ENCODE data around the gene TAF7L. TPM values are rescaled to one million over a fixed set of nuclear protein-coding genes. Genes with fewer than 3 reads are reported as not detected.

The TAF7L gene
- total and polyA plus RNA-seq, 2 of the 13 experiments (the other 11 are each of a cell fraction or from before 2014, with no cell fraction given) = 0.05 TPM; not detected in 1

DNA sequence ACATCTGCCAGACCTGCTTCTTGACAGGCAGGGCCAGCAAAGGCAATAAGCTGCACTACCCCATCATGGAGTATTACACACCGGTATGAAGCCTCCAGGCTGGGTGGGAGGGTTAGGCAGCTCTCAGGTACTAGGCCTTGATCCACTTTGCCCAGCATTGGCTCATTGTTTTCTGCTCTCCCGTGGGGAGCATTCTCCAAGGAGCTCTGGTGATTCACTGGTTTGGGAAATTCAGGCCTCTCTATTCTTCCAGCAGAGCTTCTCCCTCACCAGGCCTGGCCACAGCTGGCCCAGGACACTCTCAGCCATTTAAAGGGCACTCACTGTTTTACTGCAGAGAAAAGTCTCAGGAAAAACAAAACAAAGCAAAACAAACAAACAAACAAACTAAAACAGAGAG, 38.5 kb downstream of the TAF7L start:
- intact Hi-C loops (cut with micrococcal nuclease; ENCODE audit: unreplicated experiment) (no loop called here), in situ Hi-C loops (cut with HindIII; ENCODE audit: extremely low pct_ligation_motif_present, low pct_unique_long_range_greater_than_20kb) (no loop called here)
- CTCF ChIA-PET (ENCODE audit: low intra/inter-chr PET ratio, low total read pairs) = no interaction called here
- Histone ChIP-seq H3K27me3 (ENCODE audit: control insufficient read depth in 1 of 2, insufficient read depth in 2 of 2, low read length in 2 of 2) (no peaks in the 10 kb centered on the region), H3K4me3 (replicated peaks in 1 of 3; ENCODE audit: insufficient read depth in 1 of 3, low read depth in 2 of 3, low read length in 3 of 3) (no peak overlapping the region), H3K4me1 (ENCODE audit: insufficient read depth, low read length) (no peaks in the 10 kb centered on the region), H3K79me2 (ENCODE audit: insufficient read depth, low read length) (no peaks in the 10 kb centered on the region), H4K20me1 (ENCODE audit: insufficient read depth, low read length) (no peaks in the 10 kb centered on the region), H3K9me3 (ENCODE audit: low read length) (no peaks in the 10 kb centered on the region), H3K4me2 (ENCODE audit: low read depth, low read length) (no peak overlapping the region), H3K9ac (ENCODE audit: insufficient read depth, low read depth, low read length) (no peak overlapping the region), H3K36me3 (replicated peaks in 1 of 2; ENCODE audit: control insufficient read depth in 1 of 2, insufficient read depth in 2 of 2, low read length in 2 of 2) (no peaks in the 10 kb centered on the region), H2AFZ (ENCODE audit: low read length) (no peak overlapping the region), H3K27ac (ENCODE audit: extremely low read length, insufficient read depth, low read length) (no peak overlapping the region)
- BruUV-seq (replicated peaks) = no TSS peak
- POLR2A ChIA-PET = no interaction called here
- DNase-seq (ENCODE audit: low spot score) (no peak), FAIRE-seq (no peak), ATAC-seq (no peak)
- TF ChIP-seq HDAC2 (CRISPR knock-in tag; IDR thresholded peaks at IDR 0.05) (no peak), NFIC (IDR thresholded peaks at IDR 0.05; ENCODE audit: low read length) (no peak), NFE2 (CRISPR knock-in tag; IDR thresholded peaks at IDR 0.05) (no peak)
- TF ChIP-seq, protein P1, sequence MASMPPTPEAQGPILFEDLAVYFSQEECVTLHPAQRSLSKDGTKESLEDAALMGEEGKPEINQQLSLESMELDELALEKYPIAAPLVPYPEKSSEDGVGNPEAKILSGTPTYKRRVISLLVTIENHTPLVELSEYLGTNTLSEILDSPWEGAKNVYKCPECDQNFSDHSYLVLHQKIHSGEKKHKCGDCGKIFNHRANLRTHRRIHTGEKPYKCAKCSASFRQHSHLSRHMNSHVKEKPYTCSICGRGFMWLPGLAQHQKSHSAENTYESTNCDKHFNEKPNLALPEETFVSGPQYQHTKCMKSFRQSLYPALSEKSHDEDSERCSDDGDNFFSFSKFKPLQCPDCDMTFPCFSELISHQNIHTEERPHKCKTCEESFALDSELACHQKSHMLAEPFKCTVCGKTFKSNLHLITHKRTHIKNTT (CRISPR knock-in tag; IDR thresholded peaks at IDR 0.05) = no peak
- WGBS (ENCODE audit: low lambda C conversion rate) = 0% methylated on average over 1 of the region's 2 CpGs

DNA sequence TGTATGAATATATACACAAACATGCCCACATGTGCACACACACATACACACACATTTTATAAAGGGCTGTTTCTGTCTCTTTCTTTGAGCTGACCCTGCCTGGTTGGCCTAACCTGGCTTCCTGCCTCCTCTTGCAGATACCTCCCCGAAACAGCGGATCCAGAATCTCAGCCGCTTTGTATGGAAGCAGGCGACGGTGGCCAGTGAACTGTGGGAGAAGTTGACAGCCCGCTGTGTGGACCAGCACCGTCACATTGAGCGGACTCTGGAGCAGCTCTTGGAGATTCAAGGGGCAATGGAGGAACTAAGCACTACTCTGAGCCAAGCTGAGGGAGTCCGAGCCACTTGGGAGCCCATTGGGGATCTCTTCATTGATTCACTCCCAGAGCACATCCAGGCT, 49.6 kb downstream of the TAF7L start:
- FAIRE-seq (no peak), ATAC-seq (no peak), DNase-seq (ENCODE audit: low spot score) (no peak)
- Histone ChIP-seq H2AFZ (ENCODE audit: low read length) (no peak overlapping the region), H3K4me2 (ENCODE audit: low read depth, low read length) (no peak overlapping the region), H3K9ac (ENCODE audit: insufficient read depth, low read depth, low read length) (no peak overlapping the region), H3K36me3 (replicated peaks in 1 of 2; ENCODE audit: control insufficient read depth in 1 of 2, insufficient read depth in 2 of 2, low read length in 2 of 2) (no peaks in the 10 kb centered on the region), H3K9me3 (ENCODE audit: low read length) (no peaks in the 10 kb centered on the region), H3K79me2 (ENCODE audit: insufficient read depth, low read length) (no peaks in the 10 kb centered on the region), H3K27me3 (ENCODE audit: control insufficient read depth in 1 of 2, insufficient read depth in 2 of 2, low read length in 2 of 2) (no peaks in the 10 kb centered on the region), H3K4me3 (replicated peaks in 1 of 3; ENCODE audit: insufficient read depth in 1 of 3, low read depth in 2 of 3, low read length in 3 of 3) (no peak overlapping the region), H4K20me1 (ENCODE audit: insufficient read depth, low read length) (no peaks in the 10 kb centered on the region), H3K4me1 (ENCODE audit: insufficient read depth, low read length) (no peaks in the 10 kb centered on the region), H3K27ac (ENCODE audit: extremely low read length, insufficient read depth, low read length) (no peak overlapping the region)
- intact Hi-C loops (cut with micrococcal nuclease; ENCODE audit: unreplicated experiment) (no loop called here), in situ Hi-C loops (cut with HindIII; ENCODE audit: extremely low pct_ligation_motif_present, low pct_unique_long_range_greater_than_20kb) (no loop called here)
- no TSS peak for BruUV-seq (replicated peaks)
- ChIA-PET POLR2A (no interaction called here), CTCF (ENCODE audit: low intra/inter-chr PET ratio, low total read pairs) (no interaction called here)
- 22% methylated on average over 6 of the region's 9 CpGs for WGBS (ENCODE audit: low lambda C conversion rate)
- TF ChIP-seq, protein P2, sequence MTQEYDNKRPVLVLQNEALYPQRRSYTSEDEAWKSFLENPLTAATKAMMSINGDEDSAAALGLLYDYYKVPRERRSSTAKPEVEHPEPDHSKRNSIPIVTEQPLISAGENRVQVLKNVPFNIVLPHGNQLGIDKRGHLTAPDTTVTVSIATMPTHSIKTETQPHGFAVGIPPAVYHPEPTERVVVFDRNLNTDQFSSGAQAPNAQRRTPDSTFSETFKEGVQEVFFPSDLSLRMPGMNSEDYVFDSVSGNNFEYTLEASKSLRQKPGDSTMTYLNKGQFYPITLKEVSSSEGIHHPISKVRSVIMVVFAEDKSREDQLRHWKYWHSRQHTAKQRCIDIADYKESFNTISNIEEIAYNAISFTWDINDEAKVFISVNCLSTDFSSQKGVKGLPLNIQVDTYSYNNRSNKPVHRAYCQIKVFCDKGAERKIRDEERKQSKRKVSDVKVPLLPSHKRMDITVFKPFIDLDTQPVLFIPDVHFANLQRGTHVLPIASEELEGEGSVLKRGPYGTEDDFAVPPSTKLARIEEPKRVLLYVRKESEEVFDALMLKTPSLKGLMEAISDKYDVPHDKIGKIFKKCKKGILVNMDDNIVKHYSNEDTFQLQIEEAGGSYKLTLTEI (CRISPR knock-in tag; conservative IDR thresholded peaks at IDR 0.05) = no peak
- TF ChIP-seq MEIS1 (CRISPR knock-in tag; IDR thresholded peaks at IDR 0.05; ENCODE audit: borderline replicate concordance) (no peak), ZFP1 (CRISPR knock-in tag; IDR thresholded peaks at IDR 0.05) (no peak), MATR3 (CRISPR knock-in tag; IDR thresholded peaks at IDR 0.05) (no peak), ZNF510 (CRISPR knock-in tag; IDR thresholded peaks at IDR 0.05; ENCODE audit: low read depth) (no peak), ZNF589 (CRISPR knock-in tag; conservative IDR thresholded peaks at IDR 0.05) (no peak)
- TF ChIP-seq, protein P3, sequence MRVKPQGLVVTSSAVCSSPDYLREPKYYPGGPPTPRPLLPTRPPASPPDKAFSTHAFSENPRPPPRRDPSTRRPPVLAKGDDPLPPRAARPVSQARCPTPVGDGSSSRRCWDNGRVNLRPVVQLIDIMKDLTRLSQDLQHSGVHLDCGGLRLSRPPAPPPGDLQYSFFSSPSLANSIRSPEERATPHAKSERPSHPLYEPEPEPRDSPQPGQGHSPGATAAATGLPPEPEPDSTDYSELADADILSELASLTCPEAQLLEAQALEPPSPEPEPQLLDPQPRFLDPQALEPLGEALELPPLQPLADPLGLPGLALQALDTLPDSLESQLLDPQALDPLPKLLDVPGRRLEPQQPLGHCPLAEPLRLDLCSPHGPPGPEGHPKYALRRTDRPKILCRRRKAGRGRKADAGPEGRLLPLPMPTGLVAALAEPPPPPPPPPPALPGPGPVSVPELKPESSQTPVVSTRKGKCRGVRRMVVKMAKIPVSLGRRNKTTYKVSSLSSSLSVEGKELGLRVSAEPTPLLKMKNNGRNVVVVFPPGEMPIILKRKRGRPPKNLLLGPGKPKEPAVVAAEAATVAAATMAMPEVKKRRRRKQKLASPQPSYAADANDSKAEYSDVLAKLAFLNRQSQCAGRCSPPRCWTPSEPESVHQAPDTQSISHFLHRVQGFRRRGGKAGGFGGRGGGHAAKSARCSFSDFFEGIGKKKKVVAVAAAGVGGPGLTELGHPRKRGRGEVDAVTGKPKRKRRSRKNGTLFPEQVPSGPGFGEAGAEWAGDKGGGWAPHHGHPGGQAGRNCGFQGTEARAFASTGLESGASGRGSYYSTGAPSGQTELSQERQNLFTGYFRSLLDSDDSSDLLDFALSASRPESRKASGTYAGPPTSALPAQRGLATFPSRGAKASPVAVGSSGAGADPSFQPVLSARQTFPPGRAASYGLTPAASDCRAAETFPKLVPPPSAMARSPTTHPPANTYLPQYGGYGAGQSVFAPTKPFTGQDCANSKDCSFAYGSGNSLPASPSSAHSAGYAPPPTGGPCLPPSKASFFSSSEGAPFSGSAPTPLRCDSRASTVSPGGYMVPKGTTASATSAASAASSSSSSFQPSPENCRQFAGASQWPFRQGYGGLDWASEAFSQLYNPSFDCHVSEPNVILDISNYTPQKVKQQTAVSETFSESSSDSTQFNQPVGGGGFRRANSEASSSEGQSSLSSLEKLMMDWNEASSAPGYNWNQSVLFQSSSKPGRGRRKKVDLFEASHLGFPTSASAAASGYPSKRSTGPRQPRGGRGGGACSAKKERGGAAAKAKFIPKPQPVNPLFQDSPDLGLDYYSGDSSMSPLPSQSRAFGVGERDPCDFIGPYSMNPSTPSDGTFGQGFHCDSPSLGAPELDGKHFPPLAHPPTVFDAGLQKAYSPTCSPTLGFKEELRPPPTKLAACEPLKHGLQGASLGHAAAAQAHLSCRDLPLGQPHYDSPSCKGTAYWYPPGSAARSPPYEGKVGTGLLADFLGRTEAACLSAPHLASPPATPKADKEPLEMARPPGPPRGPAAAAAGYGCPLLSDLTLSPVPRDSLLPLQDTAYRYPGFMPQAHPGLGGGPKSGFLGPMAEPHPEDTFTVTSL (CRISPR knock-in tag; IDR thresholded peaks at IDR 0.05; ENCODE audit: borderline replicate concordance) = no peak

Measured in HepG2 (cell line).